Type B pancreatic cell (in vitro differentiated cells): ENCODE measurements around the gene TTC28. TPM values are rescaled to one million over a fixed set of nuclear protein-coding genes. Genes with fewer than 3 reads are reported as not detected.
"Not testable (repeated sequence)": the region's sequence is repeated elsewhere in the genome, so short reads cannot be mapped to it uniquely, and the experiment has no call there.

Experiments used
- DNase-seq: peaks from one replicate; pipeline ENCODE4 v3.0.0; 2021; ENCODE audit warnings: mixed read lengths; ENCODE audit not compliant: unreplicated experiment; ENCODE audit errors: extremely low spot score
- H3K27ac Mint-ChIP-seq: 2 replicates; pipeline ENCODE4 v1.8.0; 2021; ENCODE audit warnings: mild to moderate bottlenecking, mixed read lengths
- H3K27me3 Mint-ChIP-seq: 2 replicates; pipeline ENCODE4 v1.8.0; 2021; ENCODE audit warnings: mixed read lengths
- H3K36me3 Mint-ChIP-seq: 2 replicates; pipeline ENCODE4 v1.8.0; 2021; ENCODE audit warnings: mixed read lengths
- H3K4me1 Mint-ChIP-seq: one replicate; pipeline ENCODE4 v1.8.0; 2021; ENCODE audit warnings: mixed read lengths; ENCODE audit not compliant: unreplicated experiment
- H3K4me3 Mint-ChIP-seq: 2 replicates; pipeline ENCODE4 v1.8.0; 2021; ENCODE audit warnings: mild to moderate bottlenecking, mixed read lengths
- H3K9me3 Mint-ChIP-seq: 2 replicates; pipeline ENCODE4 v1.8.0; 2021; ENCODE audit warnings: mixed read lengths
- total RNA-seq: library from RNA; stranded (reverse); gene quantifications from 2 replicates; pipeline ENCODE4 v1.2.1, GENCODE V29; 2021; ENCODE audit warnings: low replicate concordance
- TF ChIP-seq, protein P1 (sequence below): fragments of 200-600 bp; sonication (generic); conservative IDR thresholded peaks from 2 replicates; pipeline ENCODE4 v1.5.0; 2021; ENCODE audit warnings: antibody characterized with exemption, mild to moderate bottlenecking

Gene TTC28
- total RNA-seq, 1 donor from 2014 or later, result 59.2 TPM

DNA sequence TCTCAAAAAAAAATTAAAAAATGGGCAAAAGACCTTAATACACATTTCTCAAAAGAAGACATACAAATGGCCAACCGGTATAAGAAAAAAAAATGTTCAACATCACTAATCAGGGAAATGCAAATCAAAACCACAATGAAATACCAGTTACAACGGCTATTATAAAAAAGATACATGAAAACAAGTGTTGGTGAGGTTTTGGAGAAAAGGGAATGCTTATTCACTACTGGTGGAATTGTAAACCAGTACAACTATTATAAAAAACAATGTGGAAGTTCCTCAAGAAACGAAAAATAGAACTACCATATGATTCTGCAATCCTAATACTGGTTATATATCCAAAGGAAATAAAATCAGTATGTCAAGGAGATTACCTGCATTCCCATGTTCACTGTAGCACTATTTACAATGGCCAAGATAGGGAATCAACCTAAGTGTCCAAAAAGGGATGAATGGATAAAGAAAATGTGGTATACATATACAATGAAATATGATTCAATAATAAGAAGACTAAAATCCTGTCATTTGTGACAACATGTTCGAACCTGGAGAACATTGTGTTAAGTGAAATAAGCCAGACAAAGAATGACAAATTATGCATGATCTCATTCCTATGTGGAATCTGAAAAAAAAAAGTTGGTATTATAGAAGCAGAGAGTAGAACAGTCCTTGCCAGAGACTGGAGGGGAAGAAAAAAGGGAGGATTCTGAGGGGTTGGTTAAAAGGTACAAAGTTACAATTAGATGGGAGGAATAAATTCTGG, 503.7 kb downstream of the TTC28 start:
- Mint-ChIP-seq H3K9me3 (peaks cover 3% of the 10 kb centered on the region), H3K4me3 (no peak overlapping the region), H3K4me1 (peaks cover 28% of the 10 kb centered on the region), H3K27ac (no peak overlapping the region), H3K27me3 (peaks cover 11% of the 10 kb centered on the region), H3K36me3 (peaks cover 5% of the 10 kb centered on the region)
- TF ChIP-seq, protein P1, sequence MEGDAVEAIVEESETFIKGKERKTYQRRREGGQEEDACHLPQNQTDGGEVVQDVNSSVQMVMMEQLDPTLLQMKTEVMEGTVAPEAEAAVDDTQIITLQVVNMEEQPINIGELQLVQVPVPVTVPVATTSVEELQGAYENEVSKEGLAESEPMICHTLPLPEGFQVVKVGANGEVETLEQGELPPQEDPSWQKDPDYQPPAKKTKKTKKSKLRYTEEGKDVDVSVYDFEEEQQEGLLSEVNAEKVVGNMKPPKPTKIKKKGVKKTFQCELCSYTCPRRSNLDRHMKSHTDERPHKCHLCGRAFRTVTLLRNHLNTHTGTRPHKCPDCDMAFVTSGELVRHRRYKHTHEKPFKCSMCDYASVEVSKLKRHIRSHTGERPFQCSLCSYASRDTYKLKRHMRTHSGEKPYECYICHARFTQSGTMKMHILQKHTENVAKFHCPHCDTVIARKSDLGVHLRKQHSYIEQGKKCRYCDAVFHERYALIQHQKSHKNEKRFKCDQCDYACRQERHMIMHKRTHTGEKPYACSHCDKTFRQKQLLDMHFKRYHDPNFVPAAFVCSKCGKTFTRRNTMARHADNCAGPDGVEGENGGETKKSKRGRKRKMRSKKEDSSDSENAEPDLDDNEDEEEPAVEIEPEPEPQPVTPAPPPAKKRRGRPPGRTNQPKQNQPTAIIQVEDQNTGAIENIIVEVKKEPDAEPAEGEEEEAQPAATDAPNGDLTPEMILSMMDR, result no peak
- no peak for DNase-seq

DNA sequence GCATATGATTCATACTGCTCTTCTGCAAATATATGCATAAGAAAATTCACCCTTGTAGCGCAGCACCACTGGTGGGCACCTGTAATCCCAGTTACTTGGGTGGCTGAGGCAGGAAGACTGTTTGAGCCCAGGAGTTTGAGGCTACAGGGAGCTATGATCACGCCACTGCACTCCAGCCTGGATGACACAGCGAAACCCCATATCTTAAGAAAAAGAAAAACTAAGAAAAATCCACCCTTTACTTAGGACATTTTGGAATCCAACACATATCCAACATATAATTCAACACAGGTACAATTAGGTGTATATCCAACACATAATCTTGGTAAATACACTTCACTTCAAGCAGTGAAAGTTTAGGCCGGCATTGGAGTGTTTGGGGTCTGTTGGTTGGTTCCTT, 505.1 kb downstream of the TTC28 start:
- peaks cover 3% of the 10 kb centered on the region for H3K9me3 Mint-ChIP-seq
- no peak overlapping the region for H3K27ac Mint-ChIP-seq
- peaks cover 11% of the 10 kb centered on the region for H3K27me3 Mint-ChIP-seq
- DNase-seq, result no peak
- H3K4me1 Mint-ChIP-seq, result peaks cover 27% of the 10 kb centered on the region
- no peak overlapping the region for H3K4me3 Mint-ChIP-seq
- peaks cover 5% of the 10 kb centered on the region for H3K36me3 Mint-ChIP-seq
- TF ChIP-seq, protein P1, result no peak

DNA sequence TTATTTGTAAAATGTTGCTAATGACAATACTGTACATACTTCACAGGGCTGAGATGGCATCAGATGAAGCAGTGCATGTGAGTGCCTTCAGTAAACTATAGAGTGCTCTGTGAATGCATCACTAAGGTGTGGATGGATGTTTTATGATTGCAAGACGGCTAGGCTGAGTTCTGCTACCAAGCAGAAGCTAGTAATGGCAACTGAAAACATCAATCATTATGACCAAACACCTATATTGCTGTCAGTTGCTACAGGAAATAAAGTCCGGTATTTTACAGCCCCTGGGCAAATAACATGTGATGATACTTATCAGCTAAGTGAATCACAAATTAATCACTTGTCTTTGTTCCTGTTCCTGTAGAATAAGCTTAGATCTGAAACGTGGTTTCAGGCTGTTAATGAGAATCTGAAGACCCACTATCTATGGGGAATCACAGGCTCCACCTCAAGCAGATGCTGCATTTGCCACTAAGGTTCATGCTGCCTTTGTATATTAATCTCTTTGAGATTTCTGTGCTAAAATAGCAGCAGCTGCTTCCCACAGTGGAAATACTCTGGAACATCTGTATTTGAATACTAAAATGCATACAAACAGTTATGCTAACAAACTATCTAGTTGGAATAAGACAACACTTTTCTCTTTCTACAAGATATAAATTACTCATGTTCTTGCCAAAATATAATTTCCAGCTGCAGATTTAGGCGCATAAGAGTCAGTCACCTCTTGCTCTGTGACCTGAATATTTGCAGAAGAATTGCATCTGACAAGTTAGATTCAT, 506.6 kb downstream of the TTC28 start:
- no peak overlapping the region for H3K27ac Mint-ChIP-seq
- no peak overlapping the region for H3K4me3 Mint-ChIP-seq
- H3K4me1 Mint-ChIP-seq, result peaks cover 22% of the 10 kb centered on the region
- H3K9me3 Mint-ChIP-seq, result no peaks in the 10 kb centered on the region
- peaks cover 5% of the 10 kb centered on the region for H3K36me3 Mint-ChIP-seq
- H3K27me3 Mint-ChIP-seq, result peaks cover 11% of the 10 kb centered on the region
- DNase-seq, result no peak
- TF ChIP-seq, protein P1, result no peak

DNA sequence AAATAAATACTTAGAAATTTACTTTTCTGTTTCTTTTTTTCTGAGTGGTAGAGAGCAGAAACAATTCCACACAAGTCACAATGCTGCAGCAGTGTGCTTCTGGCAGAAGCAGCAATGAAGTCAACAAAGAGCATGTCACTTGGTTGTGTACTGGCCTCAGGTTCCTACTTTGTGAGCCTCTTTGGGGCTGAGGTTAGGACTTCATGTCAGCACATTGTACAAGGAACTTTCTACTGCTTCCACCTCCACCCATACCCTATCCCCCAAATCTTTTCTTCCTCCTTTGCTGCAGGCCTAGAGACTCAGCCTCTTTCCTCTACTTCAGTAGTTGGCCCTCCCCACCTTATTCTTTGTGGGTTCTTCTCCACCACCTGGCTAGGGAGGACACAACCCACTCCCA, 507.9 kb downstream of the TTC28 start:
- H3K4me1 Mint-ChIP-seq, result peaks cover 22% of the 10 kb centered on the region
- H3K4me3 Mint-ChIP-seq, result no peak overlapping the region

DNA sequence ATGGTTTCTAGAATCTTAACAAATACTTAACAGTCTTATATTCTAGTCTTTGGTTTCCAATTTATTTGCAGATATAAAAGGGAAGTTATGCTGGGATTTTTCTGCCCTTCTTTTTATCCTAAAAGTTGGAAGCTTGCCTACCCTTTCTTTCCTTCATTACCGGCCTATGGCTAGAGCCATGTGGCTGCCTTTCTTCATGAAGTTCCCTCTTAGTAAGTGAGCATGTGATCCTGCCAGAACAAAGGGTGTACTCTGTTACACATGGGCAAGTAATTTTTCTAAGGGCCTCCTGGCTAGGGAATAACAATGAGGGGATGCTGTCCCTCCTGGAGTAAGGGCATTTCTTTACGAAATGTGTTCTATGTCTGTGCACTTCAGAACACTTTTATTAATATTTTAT, 508.5 kb downstream of the TTC28 start:
- H3K4me3 Mint-ChIP-seq, result no peak overlapping the region
- H3K27ac Mint-ChIP-seq, result no peak overlapping the region
- no peak for DNase-seq
- peaks cover 8% of the 10 kb centered on the region for H3K27me3 Mint-ChIP-seq
- H3K9me3 Mint-ChIP-seq, result no peaks in the 10 kb centered on the region
- peaks cover 22% of the 10 kb centered on the region for H3K4me1 Mint-ChIP-seq
- peaks cover 5% of the 10 kb centered on the region for H3K36me3 Mint-ChIP-seq
- TF ChIP-seq, protein P1, result no peak

More for the DNA sequence above, 507.9 kb downstream of the TTC28 start:
- no peak overlapping the region for H3K27ac Mint-ChIP-seq
- no peaks in the 10 kb centered on the region for H3K9me3 Mint-ChIP-seq
- TF ChIP-seq, protein P1, result no peak
- no peak for DNase-seq
- peaks cover 11% of the 10 kb centered on the region for H3K27me3 Mint-ChIP-seq
- peaks cover 8% of the 10 kb centered on the region for H3K36me3 Mint-ChIP-seq

DNA sequence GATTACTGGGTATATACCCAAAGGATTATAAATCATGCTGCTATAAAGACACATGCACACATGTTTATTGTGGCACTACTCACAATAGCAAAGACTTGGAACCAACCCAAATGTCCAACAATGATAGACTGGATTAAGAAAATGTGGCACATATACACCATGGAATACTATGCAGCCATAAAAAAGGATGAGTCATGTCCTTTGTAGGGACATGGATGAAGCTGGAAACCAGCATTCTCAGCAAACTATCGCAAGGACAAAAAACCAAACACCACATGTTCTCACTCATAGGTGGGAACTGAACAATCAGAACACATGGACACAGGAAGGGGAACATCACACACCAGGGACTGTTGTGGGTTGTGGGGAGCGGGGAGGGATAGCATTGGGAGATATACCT, 510.3 kb downstream of the TTC28 start:
- not testable (repeated sequence) for H3K27me3 Mint-ChIP-seq, DNase-seq, H3K4me3 Mint-ChIP-seq, H3K27ac Mint-ChIP-seq, H3K9me3 Mint-ChIP-seq, H3K36me3 Mint-ChIP-seq
- H3K4me1 Mint-ChIP-seq, result peaks cover 22% of the 10 kb centered on the region
